HG03378 (cell line): ENCODE results near the gene FAM171A1.
"Not testable (repeated sequence)": the region's sequence is repeated elsewhere in the genome, so short reads cannot be mapped to it uniquely, and the experiment has no call there.

Source experiments
- ATAC-seq: cut with Tn5 transposase; IDR thresholded peaks from one replicate; pipeline ENCODE4 v1.9.1; 2021; ENCODE audit warnings: mild to moderate bottlenecking, moderate library complexity; ENCODE audit not compliant: unreplicated experiment

The FAM171A1 gene

DNA sequence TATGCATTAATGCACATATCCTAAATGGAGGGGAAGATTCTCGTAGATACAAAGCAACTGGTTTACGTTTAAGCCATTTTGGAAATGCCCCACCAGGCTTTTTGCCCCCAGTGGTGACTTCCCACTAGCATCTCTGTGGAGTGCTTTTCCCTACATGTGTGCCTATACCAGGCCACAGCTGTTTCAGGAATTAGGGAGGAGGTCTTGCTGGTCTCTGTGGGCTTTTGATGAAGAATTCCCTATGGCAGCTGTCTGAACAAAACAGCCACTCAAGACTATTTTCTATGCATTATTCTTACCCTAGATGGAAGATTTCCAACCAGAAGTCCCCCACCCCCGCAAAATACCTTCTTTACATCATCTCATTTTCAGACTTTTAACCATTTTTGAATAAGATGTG lies 150.6 kb downstream of the FAM171A1 start:
- ATAC-seq, result no peak

DNA sequence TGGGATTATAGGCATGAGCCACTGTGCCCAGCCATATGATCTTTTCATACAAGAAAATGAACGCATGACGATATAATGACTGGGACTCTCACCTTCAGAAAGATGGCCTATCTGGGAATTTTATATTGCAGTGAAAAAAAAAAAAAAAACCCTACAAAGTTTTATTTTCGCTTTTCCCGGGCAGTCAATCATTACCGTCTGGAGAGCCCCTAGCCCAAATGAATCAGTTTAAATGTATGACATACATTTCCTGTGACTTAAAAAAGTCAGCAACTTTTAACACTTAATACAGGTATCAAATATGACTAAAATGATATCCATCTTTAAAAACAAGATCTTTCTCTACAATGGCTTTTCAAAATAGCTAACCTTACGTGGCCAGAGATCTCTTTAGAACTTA lies 154.4 kb downstream of the FAM171A1 start:
- no peak for ATAC-seq

DNA sequence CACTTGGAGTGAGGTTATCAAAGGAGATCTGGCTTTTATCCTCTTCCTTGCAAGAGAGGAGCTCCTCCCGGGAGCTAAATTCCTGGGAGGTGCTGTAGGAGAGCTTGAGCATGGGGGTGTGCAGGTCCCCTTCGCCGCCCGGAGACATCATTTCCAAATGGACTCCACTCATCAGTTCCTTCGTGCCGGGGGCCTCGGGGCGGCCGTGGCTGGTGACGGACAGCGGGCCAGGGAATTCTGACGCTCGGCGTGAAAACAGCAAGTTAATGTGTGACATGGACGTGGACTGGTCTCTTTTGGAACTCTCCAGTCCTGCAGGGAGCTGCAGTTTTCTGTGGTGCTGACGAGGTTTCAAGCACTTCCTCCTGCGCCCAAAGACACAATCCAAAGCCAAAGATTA lies 156.9 kb downstream of the FAM171A1 start:
- no peak for ATAC-seq

DNA sequence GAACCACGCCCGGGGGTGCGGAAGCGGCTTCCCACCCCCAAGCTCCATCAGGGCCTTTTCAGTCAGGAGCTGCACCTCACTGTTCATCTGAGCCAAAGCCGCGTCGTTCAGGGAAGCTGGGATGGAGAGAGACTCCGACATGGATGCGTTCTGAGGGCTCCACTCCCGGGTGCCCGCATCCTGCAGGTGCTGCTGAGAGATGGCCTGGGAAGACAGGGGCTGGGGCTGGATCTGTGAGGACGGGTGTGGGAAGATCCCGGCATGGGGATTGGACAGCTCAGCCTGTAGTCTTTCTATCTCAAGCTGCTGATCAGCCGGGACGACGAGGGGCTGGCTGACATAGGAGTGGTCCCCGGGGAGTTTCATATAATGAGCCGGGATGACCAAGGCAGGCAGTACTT lies 157.6 kb downstream of the FAM171A1 start:
- ATAC-seq, result no peak

DNA sequence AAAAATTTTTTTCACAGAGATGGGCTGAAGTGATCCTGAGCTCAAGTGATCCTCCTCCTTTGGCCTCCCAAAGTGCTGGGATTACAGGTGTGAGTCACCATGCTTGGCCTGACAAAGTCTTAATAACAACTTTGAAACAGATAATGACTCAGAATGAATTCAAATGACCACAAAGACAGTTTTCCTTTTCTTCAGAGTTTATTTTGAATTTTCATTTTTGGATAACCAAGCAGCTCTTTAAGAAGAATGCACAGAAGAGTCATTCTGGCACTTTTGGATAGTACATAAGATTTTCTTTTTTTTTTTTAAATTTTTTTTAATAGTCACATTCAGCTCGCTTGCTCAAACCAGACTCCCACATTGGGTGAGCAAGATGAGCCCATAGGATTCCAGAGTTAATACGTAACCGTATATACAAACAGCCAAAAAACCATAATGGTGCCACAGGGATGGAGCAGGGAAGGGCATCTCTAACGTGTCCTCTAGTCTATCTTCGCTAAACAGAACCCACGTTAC lies 159.6 kb downstream of the FAM171A1 start:
- no peak for ATAC-seq

DNA sequence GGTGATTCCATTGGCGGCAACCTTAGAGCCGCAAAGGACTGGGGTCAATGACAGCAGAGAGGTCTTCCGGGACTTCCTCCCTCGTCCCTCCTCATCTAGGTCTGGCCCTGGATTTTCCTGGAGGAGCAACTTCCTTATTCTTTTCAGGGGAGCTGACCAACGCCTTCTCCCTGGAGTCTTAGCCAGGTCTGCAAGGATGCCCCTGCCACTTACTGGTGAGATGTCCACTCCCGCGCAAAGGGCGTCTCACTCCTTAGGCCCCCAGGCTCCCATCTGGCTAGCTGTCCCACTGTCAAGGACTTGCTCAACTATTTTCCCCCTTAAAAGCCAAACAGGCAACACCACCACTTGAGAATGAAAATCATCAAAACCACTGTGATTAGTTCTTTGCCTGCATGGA lies 160.6 kb downstream of the FAM171A1 start:
- ATAC-seq, result no peak

DNA sequence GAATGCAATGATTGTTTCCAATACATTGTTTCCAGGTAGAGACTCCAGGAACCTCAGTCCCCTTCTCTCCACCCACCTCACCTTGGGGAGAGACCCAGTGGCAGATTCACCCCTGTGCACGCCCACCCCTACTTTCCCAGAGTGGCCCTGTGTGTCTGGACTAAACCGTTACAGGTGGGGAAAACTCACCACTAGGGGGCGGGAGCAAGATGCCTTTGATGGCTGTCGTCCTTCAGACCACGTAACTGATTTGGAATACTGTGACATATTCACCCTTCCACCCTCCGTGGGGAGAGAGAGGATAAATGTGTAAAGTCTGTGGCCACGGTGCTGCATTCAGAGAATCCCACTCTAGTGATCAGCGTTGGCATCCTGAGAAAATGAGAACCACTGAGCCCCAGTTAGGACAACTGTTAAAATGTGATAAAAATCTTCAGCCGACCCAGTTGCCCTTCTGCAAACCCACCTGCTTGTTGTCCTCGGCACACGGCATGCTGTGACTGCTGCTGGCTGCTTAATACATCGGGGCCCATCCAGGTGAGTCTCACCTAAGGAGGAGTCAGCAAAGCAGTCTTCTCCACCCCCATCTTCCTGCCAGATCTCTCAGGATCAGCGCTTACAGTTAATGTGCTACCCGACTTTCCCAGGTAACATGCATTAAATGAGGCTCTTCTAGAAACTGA lies 161.1 kb downstream of the FAM171A1 start:
- ATAC-seq, result peak; percentile 57

DNA sequence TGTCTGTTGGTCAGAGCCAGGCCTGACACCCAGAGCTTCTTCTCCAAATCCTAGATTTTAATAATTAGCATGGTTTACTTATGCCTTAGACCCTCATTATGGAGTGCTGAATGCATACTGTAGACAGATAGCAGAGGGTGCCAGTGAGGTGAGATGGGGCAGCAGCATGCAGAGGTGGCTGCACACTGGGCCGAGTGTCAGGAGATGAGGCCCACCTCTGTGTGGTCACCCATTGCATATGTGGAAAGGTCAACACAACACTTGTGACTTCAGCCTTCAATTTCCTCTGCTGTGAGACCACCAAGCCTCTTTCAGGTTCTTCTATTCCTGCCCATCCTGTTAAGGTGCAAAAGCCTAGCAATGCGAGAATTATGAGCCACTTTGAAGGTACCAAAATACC lies 162.9 kb downstream of the FAM171A1 start:
- no peak for ATAC-seq

DNA sequence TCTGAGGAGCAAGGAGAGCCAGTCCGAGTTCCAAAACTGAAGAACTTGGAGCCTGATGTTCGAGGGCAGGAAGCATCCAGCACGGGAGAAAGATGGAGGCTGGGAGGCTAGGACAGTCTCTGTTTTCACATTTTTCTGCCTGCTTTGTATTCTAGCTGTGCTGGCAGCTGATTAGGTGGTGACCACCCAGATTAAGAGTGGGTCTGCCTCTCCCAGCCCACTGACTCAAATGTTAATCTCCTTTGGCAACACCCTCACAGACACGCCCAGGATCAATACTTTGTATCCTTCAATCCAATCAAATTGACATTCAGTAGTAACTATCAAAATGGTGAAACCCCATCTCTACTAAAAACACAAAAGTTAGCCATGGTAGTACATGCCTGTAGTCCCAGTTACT lies 163.7 kb downstream of the FAM171A1 start:
- not testable (repeated sequence) for ATAC-seq

DNA sequence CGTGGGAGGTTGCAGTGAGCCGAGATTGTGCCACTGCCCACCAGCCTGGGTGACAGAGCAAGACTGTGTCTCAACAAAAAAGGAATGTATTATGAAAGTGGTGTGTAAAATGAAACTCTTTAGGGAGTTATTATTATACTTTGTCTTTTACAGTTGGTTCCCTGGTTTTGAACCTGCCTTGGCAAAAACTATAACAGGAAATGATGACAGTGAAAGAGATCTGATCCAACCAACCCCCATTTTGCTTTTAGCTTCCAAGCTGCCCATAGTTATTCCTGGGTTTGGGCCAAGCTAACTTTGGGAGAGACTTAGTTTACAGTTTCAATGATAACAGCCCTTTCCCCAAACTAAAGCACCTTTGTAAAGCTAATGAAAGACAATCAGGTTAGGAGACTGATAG lies 168.4 kb downstream of the FAM171A1 start:
- no peak for ATAC-seq

DNA sequence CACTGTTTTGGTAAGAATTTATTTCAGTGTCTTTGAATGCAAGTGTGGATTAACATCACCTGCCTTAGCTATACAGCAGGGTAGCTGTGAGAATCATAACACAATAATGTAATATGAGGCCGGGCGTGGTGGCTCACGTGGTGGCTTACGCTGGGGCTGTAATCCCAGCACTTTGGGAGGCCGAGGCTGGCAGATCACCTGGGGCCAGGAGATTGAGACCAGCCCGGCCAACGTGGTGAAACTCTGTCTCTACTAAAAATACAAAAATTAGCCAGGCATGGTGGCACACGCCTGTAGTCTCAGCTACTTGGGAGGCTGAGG lies 168.8 kb downstream of the FAM171A1 start:
- ATAC-seq, result not testable (repeated sequence)

DNA sequence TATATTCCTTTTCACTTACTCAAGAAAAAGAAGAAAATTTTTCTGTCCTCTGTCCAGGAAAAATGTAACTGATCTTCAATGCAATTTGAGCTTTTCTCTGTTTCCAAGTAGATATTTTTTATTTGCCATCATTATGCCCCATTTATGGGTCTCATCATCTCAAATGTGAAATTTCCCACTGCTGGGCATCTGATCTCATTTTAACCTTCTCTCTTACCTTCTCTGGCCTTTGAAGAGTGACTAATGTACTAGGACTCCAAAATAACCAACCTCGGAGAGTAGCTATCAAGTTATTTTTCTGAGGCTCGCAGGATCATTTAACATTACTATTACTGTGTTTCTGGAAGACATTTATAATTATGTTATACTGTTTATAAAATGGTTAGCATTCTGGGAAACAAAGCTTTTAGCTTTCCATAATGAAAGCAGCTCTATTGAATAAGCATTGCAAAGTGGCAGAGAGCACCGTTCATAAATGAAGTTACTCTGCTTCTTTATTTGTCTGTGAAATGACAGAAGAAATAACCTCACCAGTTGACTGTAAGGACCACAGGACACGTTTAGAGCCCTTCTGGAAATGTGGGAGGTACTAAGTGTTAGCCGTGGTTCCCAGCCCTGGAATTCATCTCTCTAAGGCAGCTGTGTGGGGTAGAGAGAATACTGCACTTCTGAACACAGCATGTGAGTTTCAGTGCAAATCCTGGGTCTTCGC lies 169.3 kb downstream of the FAM171A1 start:
- no peak for ATAC-seq

DNA sequence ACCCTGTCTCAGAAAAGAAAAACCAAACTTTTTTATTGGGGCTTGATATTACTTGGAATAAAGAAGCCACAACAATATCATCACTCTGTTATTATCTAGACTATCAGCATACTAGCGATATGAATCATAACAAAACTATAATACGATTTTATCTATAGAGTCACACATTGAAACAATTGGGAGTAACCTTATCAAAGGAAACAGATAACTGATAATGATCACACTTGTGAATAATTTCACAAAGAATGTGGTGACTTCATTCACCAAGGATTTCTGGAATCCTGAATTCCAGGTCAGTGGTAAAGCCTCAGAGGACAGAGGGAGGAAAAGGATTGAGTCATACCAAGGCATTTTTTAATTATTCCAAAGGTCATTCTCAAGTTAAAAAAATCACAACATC lies 170.5 kb downstream of the FAM171A1 start:
- ATAC-seq, result no peak

DNA sequence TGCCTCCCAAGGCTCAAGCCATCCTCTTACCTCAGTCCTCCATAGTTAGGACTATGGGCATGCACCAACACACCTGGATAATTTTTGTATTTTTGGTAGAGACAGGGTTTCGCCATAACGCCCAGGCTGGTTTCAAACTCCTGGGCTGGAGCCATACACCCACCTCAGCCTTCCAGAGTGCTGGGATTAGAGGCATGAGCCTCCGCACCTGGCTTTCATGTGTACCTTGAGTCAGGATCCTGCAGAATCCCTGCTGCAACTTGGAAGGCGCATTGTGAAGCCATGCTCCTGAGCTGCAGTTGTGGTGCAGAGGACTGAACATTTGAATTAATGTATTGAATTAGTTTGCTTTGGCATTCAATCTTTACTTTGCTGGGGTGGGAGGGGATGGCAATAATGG lies 173.2 kb downstream of the FAM171A1 start:
- no peak for ATAC-seq

DNA sequence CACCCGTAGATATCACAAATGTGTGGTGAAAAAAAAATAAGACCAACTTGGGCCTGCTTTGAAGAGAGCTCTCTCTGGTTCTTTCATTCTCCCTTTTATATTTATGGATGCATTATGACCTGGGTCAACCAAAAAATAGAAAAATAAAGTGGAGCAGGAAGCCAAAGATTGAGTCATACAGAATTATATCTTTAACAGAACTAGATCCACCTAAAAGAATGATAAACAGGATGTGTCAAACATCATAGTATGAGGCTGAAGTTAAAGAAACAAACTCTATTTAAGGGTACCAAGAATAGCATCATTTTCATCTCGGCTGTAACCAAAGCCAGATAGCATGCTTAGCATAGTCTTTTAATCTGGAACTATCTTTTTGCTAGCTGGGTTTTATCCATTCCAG lies 173.8 kb downstream of the FAM171A1 start:
- no peak for ATAC-seq

DNA sequence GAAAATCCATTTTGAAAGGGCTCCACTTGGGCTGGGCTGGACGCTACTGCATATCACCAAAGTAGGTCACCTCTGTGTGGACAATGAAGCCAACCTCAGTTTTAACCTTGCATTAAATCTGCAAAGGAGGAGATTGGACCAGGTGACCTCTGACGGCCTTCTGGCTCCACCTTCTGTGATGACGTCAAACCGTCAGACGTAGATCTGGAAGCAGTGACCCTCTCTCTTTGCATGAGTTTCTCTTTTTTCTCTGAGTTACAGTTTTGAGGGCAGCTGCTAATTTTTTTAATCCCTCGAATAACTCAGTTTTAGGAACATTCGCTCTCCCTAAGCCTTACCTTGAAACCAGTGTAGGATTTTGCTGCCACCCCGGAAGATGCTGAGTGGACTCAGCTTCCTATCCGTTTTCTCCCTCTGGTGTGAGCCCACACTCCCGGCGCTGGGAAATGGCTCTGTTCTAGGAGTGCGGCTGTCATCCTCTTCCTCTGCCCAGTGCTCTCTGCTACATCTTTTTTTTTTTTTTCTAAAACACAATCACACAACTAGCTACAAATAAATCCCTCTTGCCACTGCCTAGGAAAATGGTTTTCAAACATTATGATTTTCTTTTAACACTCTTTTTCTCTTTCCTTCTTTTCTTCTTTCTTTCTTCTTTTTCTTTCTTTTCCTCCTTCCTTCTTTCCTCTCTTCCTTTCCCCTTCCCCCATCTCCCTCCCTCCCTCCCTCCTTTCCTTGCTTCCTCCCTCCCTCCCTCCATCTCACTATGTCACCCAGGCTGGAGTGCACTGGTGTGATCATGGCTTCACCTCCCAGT lies 174.9 kb downstream of the FAM171A1 start:
- ATAC-seq, result no peak

DNA sequence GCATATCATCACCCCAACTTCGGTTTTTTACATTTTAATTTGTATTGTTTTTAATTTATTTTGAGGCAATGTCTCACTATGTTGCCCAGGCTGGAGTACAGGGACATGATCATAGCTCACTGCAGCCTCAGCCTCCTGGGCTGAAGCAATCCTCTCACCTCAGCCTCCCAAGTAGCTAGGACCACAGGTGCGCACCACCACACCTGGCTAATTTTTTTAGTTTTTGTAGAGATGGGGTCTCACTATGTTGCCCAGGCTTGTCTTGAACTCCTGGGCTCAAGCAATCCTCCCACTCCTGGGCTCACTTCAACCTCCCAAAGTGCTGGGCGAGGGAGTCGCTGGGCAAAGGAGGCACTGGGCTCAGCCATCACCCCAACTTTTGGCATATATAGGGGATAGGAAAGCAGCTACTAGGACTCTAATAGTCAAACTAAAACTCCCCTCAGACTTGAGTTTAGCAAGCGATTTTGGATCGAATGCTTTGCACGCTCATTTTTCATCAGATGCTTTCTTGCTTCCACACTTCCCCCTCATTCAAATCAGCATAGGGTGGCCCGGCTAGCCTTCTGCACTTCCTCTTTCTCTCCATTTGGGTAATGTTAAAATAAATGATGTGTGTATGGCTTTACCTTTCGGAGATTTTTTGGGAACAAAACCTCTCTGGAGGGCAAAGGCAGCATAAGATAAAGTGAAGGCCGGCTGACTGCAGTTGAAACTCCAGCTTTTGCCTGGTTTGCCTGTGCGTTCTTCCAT lies 181.8 kb downstream of the FAM171A1 start:
- no peak for ATAC-seq

DNA sequence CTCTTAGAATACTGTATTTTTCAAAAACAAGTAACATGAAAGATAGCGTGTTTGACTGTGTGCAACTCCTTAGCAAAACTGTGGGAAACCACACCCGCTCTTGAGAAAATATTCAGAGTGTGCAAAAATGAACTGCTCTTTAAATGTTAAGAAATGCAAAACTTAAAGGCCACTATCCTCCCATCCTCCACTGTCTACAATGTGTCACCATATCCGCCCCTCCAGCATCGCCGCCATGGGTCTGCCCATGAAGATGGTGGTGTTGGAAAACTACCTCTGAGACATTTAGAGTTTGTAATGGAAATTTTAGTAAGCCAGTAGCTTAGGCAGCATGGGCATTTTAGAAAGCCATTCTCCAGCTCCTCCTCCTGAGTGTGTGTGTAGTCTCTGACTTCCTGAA lies 182.5 kb downstream of the FAM171A1 start:
- no peak for ATAC-seq

DNA sequence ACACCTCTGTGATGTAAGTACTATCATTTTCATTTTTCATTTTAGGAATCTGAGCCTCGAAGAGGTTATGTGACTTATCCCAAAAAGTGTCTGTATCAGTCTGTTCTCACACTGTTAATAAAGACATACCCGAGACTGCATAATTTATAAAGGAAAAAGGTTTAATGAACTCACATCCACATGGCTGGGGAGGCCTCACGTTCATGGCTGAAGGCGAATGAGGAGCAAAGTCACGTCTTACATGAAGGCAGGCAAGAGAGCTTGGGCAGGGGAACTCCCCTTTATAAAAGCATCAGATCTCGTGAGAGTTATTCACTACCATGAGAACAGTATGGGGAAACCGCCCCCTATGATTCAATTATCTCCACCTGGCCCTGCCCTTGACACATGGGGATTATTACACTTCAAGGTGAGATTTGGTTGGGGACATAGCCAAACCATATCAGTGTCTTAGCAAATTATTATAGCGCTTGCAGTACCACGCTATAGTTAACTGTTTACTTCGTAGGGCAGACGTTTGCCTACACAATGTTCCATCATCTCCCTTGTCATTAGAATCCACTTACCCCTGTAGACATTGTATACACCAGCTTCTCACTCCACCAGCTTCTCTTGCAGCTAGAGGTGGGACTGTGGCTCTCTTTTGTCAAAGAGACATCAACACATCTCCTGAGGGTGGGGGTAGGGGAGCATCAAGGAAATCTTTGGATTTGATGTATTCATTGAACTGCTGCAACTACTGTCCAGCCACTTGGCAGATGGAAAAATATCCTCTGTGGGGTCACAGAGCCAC lies 187.2 kb downstream of the FAM171A1 start:
- ATAC-seq, result no peak

DNA sequence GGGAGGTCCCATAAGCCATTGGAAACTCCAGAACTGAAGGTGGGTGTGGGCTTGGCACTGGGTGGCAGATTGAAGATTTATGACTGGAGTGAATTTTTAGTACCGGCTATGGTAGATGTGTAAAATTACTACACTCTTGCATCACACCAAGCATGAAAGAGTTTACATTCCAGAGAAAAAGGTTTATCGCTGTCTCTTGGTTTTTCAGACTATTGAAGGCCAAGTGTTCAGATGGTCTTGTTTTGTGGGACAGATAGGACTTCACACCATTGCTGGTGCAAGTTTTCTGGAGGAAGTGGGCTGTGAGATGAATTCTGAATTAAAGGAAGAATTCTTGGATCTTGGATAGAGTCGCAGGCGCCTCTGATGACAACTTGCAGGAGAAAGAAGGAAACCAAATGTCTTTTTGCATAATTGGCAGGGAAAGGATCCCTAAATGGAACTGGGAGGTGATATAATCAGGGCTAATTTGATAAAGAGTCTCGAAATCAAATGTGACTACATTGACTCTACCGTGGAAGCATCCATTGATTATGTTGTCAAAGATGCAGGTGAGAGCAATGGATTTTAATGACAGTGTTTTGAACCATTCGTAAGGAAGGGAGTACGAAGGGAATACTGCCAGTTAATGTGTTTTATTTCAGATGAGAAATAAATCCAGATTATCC lies 188.4 kb downstream of the FAM171A1 start:
- ATAC-seq, result no peak
